GM18526 (cell line): ENCODE measurements around the gene AREL1.

Source experiments
- POLR2A ChIP-seq: IDR thresholded peaks from 3 replicates; pipeline ENCODE4 v1.6.1; 2011; ENCODE audit not compliant: insufficient read length; ENCODE audit errors: extremely low read depth

The AREL1 gene

DNA sequence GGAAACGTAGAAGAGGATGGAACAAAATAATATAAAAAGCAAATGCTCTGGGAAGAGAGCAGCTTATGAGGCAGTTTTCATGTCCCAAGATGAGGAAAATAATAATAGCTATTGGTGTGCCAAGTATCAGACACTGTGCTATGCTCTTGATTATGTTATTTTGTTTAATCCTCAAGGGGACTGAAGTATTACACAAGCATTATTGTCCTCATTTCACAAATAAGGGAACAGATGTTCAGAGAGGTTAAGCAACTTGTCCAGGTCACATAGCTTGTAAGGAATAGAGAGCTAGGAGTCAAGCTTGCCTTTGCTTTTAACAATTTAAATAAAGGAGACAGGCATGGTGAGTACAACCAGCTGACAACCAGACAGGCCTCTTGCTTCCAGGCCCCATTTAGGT, 73.9 kb downstream of the AREL1 start:
- no peak for TF ChIP-seq POLR2A

DNA sequence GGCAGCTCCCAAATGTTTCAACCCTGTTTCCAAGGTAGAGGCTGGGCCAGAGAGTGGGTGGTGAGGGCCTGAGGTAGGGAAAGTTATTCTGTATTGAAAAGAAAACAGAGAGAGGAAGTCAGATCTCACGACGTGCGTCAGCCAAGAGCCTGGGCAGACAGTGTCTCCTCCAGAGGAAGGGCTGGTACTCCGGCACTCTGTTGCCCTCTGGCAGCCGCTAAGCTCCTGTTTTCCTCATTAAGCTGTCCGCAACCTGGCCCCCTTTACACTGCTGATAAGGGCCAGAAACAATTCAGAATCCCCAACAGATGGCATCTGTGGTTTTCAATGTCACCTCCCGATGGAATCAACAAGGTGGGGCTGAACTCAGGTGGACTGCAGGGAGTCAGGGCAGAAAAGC, 74.8 kb downstream of the AREL1 start:
- TF ChIP-seq POLR2A: no peak

DNA sequence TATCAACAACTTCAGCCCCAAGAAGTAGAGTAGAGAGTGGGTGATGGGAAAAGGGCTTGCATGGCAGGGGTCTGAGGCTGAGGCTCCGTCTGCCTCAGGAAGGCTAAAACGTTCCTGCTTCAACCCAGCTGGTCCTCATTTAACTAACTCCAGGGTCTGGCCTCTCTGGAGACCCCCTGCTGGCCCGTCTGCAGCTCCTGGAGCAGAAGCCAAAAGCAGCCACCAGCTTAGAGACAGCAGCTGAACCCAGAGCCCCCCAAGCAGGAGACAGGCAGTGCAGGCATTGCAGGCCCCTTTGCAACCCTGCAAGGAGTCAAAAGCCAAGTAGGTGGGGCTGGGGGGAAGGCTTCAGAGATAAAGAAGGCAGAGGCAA, 75.7 kb downstream of the AREL1 start:
- no peak for TF ChIP-seq POLR2A

DNA sequence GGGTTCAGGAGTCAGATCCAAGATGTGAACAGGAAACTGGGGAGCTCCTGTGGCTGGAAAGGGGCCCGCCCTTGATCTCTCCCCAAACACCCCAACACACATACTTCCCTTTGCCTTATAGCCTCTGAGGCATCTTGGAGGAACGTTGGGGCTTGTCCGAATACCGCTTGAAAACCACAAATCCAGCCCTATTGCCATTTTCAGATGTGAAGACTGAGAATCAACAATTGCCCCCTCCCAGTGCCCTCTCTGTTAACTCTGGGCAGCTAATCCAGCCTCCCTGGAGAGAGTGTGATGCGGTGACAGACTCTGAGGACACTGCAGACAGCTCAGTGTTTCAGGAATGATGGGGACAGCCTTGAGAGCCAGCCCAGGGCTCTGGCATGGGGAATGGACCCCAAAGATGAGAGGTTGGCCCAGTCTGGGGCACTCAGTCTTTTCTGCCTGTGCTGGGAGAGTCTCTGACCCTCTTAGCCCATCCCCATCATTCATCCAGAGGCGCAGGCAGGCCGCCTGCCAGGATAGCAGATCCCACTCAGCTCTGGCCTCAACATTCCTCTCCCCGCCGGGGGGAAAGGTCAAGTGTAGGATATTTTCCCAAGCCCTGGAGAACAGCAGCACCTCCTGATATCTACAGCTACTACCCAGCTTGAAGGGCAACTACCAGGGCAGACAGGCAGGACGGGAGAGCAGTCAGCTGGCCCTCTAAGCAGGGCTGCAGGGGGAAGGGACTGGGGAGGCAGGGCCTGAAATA, 76.3 kb downstream of the AREL1 start:
- no peak for TF ChIP-seq POLR2A

DNA sequence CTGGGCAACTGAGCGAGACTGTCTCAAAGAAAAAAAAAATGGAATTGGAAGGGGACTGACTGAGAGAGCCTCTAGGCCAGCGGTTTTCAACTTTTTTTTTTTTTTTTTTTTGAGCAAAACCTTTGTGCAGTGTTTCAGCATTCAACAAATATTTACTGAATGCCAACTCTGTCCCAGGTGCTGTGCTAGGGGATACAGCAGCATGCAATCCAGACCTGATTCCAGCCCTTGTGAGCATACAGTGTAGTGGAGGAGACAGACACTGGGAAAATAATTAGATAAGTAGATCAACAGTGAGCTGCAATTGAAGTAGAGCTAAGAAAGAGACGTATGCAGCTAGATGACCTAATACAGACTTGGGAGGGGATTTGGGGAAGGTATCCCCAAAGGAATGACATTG, 77.0 kb downstream of the AREL1 start:
- TF ChIP-seq POLR2A: no peak

DNA sequence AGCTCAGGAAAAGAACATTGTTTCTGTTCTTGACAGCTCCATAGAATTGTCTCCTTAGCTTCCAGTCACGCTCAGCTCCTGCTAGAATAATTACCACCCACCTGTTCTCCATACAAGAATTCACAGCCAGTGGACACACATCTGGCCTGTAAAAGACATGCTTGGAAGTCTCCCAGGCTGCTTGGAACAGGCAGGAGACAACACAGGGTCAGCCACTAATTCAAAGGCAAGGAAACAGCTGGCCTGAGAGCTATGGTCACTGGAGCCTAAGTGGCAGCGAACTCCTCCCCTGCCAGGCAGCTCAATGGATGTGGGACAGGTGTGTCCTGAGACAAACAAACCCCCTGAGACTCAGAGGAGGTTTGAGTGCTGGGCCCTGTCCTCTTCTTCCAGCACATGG, 77.9 kb downstream of the AREL1 start:
- TF ChIP-seq POLR2A: no peak

DNA sequence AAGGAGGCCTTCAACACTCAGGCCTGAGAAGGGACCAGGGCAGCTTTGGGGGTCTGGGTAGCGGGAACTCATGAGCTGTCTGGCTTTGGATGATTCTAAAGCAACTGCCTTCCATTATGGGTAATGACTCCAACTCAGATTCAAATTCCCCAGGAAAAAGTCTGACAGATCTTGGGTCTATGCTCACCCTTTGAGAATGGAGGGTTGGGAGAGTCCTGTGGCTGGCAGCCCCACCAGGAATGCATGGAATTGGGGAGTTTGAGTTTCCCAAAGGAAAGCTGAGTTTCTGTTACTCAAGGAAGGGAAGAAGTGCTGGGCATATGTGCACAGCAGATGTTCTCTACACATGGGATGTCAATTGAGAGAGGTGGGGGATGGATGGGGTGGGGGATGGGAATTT, 78.4 kb downstream of the AREL1 start:
- TF ChIP-seq POLR2A: no peak

DNA sequence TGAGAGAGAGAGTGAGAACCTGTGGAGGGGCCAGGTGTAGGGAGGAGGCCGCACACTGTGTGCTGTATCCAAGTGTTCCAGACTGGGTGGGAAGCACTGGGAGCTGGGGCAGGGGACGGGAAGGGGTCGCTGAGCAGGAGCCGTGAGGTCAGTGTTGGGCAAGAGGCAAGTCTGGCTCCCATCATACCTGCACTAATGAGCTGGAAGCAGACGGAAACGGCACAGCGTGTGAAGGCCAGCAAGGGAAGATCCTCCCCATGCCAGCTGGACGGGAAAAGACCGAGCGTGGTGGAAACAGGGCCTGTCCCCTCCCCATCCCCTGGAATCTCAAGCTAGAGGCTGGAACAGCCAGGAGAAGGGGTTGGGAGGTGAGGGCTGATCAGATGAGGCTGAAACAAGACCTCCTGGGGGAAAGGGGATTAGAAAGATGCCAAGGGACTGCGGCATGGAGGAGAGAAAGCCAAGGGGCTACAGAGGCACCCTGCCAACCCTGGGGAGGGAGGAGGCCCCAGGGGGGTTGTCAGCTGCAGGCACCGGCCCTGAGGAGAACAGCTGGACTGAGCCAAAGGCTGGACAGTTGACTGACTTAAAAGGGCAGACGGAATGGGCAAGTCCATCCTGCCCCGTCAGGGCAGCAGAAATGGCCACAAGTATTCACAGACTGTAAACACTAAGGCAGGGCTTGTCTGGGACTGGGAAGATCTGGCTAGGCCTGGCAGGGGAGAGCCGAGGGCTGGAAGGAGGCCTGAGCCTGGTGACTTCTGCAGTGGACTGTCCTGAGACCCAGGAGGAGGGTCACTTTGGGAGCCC, 81.8 kb downstream of the AREL1 start:
- TF ChIP-seq POLR2A: no peak

DNA sequence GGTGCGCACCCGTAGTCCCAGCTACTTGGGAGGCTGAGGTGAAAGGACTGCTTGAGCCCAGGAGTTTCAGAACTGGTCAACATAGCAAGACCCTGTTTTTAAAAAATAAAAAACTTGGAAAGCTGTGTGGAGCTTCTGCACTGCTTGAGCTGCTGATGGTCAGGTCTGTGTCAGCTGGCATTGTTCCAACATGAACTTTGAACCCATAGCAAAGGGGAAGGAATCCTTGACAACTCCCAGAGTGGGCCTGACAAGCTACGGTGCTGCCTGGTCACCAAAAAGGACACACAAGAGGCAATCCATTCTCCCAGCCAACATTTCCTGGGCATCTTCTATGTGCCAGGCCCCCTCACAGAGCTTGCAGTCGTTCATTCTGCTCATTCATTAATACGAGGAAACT, 84.5 kb downstream of the AREL1 start:
- TF ChIP-seq POLR2A: no peak

DNA sequence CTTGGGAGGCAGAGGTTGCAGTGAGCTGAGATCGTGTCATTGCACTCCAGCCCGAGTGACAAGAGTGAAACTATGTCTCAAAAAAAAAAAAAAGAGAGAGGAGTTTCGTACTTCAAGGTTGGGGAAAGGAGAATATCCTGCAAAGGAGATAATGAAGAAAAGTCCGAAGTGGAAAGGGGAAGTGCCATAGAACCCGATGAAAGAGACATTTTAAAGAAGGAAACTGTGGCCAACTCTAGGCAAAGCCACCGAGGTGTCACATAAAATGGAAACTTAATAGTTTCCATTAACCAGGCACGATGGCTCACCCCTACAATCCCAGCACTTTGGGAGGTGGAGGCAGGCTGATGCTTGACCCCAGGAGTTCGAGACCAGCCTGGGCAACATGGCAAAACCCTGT, 85.8 kb downstream of the AREL1 start:
- no peak for TF ChIP-seq POLR2A

DNA sequence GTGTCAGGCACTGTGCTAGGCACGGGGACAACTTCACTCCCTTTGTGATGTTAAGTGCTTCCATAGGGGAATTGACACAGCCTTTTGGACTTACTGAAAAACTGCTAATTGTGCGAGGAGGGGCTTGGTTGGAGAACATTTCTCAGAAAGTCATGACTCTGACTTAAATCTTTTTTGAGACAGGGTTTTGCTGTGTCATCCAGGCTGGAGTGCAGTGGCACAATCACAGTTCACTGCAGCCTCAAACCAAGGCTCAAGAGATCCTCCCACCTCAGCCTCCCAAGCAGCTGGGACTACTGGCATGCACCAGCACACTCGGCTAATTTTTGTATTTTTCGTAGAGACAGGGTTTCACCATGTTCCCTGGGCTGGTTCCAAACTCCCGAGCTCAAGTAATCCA, 90.6 kb downstream of the AREL1 start:
- TF ChIP-seq POLR2A: no peak

DNA sequence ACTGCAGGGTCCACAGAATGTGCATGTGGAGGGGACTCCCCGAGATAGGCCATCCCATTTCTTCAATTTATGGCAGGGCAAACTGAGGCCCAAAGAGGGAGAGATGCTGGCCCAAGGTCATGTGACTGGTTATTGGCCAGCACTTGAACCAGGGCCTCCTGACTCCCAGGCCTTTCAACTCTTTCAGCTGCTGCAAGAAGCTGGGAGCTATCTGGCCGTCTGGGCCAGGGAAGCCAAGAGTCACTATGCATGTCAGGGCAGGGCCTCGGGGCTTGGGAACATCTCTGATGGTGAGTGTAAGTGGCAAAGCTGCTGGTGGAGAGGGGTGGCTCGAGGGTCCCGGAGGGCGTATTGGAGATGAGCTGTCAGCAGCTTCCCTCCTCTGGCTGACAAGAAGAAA, 91.3 kb downstream of the AREL1 start:
- no peak for TF ChIP-seq POLR2A

DNA sequence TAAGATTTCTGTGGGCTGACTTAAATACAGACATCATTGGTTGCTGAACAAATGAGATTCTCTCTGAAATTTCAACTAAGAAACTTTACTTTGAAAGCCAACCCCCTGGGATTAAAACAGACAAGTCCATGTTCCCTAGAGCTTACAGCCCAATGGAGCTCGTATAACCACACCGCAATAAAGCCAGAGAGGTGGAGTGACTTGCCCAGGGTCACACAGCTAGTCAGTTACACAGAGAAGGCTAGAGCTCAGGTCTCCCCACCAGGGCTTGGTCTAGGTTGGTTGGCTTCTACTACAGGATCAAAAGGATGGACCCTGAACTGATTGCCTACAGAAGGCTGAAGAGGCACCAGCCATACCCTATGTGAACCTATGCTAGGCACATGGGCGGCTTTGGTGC, 92.0 kb downstream of the AREL1 start:
- no peak for TF ChIP-seq POLR2A

DNA sequence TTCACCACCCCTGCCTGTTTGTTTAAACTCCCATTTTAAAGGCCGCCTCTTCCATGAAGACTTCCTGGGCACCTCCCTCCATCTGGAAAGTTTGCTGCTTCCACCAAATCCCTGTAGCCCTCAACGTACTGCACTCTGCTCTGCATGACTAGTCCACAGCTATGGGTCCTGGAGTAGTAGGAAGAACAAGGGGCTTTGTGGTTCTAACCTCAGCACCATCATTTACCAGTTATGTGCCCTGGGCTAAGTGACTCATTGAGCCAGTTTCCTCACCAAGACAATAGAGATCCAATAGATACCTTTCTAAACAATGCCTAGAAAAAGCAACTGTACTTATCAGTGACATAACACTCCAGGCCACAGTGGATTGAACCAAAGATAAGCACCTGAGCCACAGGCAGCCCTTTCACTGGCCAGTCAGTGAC, 92.4 kb downstream of the AREL1 start:
- TF ChIP-seq POLR2A: no peak

DNA sequence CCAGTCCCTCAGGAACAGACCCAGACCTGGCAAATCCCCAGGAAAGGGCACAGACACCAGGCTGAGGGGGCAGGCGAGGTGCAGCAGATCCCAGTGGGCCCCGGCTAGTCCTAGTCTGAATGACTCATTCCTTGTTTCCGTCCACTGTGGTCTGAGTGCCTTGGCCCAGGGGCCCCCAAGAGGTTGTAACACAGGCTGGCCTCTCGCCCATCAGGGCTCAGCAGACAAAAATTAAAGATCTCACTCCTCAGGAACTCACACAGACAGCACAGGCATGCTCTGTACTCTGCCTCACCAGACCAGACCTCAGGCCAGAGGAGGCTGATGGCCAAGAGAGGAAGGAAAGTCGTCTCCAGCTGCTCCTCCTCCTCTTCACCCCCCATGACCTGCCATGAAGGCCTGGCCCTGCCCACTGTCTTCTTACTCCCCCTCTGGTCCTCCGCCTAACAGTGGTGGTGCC, 93.2 kb downstream of the AREL1 start:
- TF ChIP-seq POLR2A: no peak
